Stromal cell of bone marrow (primary cell): ENCODE data around the gene PLEKHG4B.
"Not testable (repeated sequence)": the region's sequence is repeated elsewhere in the genome, so short reads cannot be mapped to it uniquely, and the experiment has no call there.

Experiments
- DNase-seq: peaks from one replicate; pipeline ENCODE4 v3.0.0-alpha.2; 2012; ENCODE audit warnings: low read depth

PLEKHG4B gene

GRCh38 chr5:199950-200645 lies 108.1 kb downstream of the PLEKHG4B start:
- no peak for DNase-seq

DNA sequence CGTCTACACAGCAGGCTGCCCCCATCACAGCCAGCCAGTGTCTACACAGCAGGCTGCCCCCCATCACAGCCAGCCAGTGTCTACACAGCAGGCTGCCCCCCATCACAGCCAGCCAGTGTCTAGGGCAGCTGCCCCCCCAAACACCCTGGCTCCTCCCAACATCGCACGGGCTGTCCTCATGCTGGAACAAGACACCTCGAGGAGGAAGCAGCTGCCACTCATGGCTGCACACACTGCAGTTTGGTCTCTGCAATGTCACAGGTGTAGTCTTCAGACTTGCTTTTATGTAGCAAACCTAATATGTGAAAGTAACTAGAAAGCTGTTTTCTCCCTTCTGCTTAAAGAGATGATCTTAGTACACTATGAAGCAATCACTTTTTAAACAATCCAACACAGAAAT lies 109.0 kb downstream of the PLEKHG4B start:
- DNase-seq = no peak

- DNase-seq = no peak
Measured at GRCh38 chr5:201672-202071, 109.7 kb downstream of the PLEKHG4B start.

- DNase-seq = no peak
Measured at GRCh38 chr5:203246-203930, 111.4 kb downstream of the PLEKHG4B start.

DNA sequence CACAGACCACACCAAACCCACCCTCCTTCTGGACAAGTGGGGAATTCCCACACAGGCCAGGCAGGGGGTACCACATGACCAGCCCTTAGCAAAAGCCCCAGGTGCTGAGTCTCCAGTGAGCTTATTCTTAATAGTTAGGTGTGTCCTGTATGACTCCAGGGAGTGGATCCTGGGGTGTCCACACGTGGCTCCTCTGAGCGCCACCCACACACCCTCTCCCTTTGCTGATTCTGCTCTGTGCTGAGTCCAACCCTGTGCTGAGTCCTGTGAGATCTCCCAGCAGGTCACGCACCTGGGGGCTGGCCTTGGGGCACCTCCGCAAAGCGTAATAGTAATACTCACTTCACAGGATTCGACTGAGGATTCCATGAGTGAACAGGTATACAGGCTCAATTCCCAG lies 112.0 kb downstream of the PLEKHG4B start:
- DNase-seq = no peak

DNA sequence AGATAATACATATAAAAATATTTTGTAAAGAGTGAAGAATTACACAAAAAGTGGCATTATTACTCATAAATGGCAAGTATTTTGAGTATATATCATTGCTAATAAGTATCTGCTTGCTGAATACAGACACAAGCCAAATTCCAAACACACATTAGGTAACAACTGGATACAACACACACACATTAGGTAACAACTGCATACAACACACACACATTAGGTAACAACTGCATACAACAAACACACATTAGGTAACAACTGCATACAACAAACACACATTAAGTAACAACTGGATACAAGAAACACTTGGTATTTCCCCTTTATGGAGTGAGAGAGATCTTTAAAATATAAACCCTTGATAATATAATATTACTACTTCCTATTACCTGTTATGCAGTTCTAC lies 112.5 kb downstream of the PLEKHG4B start:
- DNase-seq = no peak

- DNase-seq = no peak
Measured at GRCh38 chr5:204966-205670, 113.2 kb downstream of the PLEKHG4B start.

DNA sequence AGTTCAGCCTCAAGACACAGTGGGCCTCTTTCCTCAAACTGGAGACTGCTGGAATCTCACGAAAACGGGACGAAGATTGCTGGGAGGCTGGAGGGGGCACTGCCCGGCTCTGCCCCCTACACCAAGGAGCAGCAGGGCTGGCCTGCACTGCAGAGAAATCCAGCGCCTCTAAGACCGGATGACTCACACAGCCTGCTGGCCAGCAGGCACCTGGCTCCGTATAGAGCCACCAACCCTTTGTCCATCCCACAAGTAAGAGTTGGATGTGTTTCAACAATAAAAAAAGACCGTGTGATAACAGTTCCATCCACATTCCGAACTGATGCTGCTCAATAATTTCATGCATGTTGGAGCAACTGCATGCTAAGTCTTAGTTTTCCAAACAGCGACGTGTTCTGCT lies 114.4 kb downstream of the PLEKHG4B start:
- DNase-seq = no peak

- no peak for DNase-seq
Measured at GRCh38 chr5:206927-207536, 115.1 kb downstream of the PLEKHG4B start.

DNA sequence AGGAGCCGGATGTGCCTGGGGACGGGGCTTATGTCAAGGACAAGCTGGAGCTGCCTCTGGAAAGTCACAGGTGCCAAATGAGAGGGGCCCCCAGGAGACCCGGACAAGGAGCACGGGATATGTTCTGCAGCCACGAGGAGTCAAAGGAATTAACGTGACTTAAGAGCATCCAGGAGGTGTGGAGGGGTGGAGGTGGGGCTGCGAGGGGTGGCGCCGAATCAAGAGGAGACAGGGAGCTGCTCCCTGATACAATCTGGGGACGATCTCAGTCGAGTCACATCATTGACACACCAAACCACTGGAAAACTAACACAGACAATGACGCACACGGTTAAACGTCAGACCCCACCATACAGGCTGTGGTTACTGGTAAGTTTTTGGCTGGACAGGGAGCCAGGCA lies 115.6 kb downstream of the PLEKHG4B start:
- no peak for DNase-seq

GRCh38 chr5:208449-209114 lies 116.6 kb downstream of the PLEKHG4B start:
- DNase-seq = no peak

DNA sequence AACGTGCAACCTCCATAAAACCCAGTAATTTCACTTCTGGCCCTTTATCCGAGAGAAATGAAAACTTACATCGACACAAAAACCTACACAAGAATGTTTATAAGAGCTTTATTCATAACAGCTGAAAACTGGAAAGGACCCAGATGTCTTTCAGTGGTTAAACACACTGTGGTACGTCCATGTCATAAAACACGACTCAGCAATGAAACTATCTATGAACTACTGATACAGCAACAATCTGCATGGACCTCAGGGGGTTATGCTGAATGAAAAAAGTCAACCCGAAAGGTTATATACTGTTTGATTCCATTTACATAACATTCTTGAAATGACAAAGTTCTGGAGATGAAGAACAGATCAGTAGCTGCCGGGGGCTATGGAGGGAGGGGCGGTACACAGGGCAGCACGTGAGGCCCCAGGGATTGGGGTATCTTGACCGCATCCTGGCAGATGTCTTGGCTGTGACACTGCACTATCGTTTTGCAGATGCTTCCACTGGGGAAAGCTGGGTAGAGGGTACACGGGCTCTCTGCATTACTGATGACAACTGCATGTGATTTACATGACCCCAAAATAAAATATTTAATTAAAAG lies 121.9 kb downstream of the PLEKHG4B start:
- no peak for DNase-seq

DNA sequence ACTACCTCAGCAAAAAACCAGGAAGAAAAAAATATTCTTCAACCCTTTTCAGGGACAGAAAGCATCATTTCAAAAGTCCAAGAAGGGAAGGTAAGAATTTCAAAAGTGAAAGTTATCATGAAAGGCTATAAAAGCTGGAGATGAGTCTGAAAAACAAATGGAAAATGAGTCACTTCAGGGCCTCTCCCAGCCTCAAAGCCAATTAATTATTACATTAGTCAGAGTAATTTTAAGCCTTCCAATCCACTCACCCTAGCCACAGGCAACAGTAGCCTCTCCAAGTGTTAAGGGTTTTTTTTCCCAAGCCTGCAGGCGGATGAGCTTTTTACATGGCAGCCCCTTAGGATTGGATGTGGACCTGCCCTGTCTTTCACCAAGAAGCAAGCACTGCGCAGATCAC lies 123.3 kb downstream of the PLEKHG4B start:
- not testable (repeated sequence) for DNase-seq

- not testable (repeated sequence) for DNase-seq
Measured at GRCh38 chr5:216076-216475, 124.1 kb downstream of the PLEKHG4B start.

GRCh38 chr5:217494-218456 lies 125.8 kb downstream of the PLEKHG4B start, which contains the start of the genes CCDC127 and SDHA:
TSS of gene CCDC127 (minus strand) at chr5:218153. CDS start at chr5:216849, 1,304 bp downstream.
TSS of gene SDHA (plus strand) at chr5:218320. CDS start at chr5:218356, 36 bp downstream.
- DNase-seq = peak; percentile 79

- DNase-seq = no peak
Measured at GRCh38 chr5:218457-219291, 126.7 kb downstream of the PLEKHG4B start.

DNA sequence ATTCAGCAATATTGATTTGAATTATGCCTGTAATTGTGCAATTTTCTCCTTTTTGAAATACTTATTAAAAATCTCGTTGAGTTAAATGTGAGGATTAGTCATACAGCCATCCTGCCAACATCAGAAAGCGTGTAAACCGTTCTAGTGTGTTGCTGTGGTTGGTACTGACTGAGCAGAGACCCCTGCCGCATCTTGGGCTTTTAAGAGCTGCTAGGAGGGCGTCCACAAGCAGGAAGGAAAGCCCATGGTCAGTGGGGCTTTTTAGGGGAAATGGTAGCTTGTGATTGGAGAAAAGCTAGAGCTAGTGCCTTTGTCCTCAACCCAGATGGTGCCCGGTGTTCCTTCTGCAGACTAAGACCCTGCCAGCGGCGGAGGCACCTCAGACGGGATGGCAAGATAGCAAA lies 127.5 kb downstream of the PLEKHG4B start:
- DNase-seq = no peak

DNA sequence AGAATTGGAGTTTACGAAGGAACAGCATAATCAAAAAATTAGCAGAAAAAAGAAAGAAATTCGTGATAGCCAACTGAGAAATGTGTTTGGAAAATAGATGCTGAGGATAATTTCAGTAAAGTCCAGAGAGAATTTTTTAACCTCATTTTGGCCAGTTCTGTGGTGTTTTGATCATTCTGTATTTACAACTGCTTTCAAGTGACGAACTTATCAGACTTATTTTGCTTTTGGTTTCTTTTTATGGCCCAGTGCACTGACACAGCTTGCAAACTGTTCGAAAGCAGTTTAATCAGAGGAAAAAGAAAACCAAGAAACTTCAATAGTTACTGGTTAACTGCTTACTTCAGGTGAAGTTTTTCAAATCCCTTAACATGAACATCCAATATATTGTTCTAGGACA lies 128.0 kb downstream of the PLEKHG4B start:
- no peak for DNase-seq

DNA sequence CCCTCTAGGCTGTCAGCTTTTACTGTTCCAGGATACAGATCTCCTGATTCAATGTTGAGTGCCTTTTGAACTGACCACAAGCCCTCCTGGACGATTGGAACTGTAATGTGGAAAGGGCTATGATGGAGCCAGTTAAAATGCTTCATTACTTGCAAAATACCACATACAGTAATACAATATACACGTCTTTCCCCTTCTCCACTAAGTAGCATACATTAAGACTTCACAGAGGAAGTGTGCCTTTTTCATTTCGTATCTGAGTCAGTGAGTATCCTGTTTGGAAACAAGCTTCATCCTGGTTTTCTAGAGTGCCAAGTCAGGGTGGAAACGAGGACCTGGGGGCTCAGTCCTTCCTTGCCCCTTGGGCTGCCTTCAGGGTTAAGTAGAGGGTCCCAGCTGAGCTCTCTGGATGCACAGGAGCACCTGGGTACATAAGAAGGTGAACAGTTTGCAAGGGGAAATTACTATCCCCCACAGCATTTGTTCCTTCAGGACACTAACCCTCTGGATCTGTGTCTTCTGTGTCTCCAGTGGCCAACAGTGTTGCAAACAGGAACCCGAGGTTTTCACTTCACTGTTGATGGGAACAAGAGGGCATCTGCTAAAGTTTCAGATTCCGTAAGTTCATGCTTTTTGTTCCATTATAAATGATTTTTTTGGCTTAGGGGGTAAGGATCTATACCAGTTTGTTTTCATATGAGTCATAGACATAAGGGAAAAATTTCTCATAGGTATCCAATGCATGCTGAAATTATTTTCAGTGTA lies 131.2 kb downstream of the PLEKHG4B start:
- DNase-seq = not testable (repeated sequence)
